ENCODE results near the gene PAPPA2.
"Not testable (repeated sequence)": the region's sequence is repeated elsewhere in the genome, so short reads cannot be mapped to it uniquely, and the experiment has no call there.

PAPPA2 gene

GRCh38 chr1:176604461-176604860 is 141.5 kb downstream of the PAPPA2 start:
- DNase-seq (ENCODE audit: low read depth), result no peak

GRCh38 chr1:176605176-176605575 is 142.2 kb downstream of the PAPPA2 start:
- DNase-seq (ENCODE audit: low read depth), result no peak

GRCh38 chr1:176609556-176610408 is 146.8 kb downstream of the PAPPA2 start:
- DNase-seq (ENCODE audit: low read depth), result no peak

GRCh38 chr1:176612791-176613190 is 149.8 kb downstream of the PAPPA2 start:
- no peak for DNase-seq (ENCODE audit: low read depth)

- DNase-seq (ENCODE audit: low read depth), result no peak
Measured at GRCh38 chr1:176617881-176618280, 154.9 kb downstream of the PAPPA2 start.

GRCh38 chr1:176619261-176619660 is 156.3 kb downstream of the PAPPA2 start:
- DNase-seq (ENCODE audit: low read depth), result no peak

GRCh38 chr1:176625365-176625764 is 162.4 kb downstream of the PAPPA2 start:
- DNase-seq (ENCODE audit: low read depth), result no peak

GRCh38 chr1:176626572-176627061 is 163.6 kb downstream of the PAPPA2 start:
- DNase-seq (ENCODE audit: low read depth), result no peak

GRCh38 chr1:176628775-176629174 is 165.8 kb downstream of the PAPPA2 start:
- DNase-seq (ENCODE audit: low read depth), result no peak

GRCh38 chr1:176634733-176635132 is 171.8 kb downstream of the PAPPA2 start:
- not testable (repeated sequence) for DNase-seq (ENCODE audit: low read depth)

- DNase-seq (ENCODE audit: low read depth), result no peak
Measured at GRCh38 chr1:176638713-176639526, 175.9 kb downstream of the PAPPA2 start.

- DNase-seq (ENCODE audit: low read depth), result no peak
Measured at GRCh38 chr1:176643536-176643935, 180.6 kb downstream of the PAPPA2 start.

GRCh38 chr1:176648556-176648955 is 185.6 kb downstream of the PAPPA2 start:
- no peak for DNase-seq (ENCODE audit: low read depth)

GRCh38 chr1:176656257-176656995 is 193.5 kb downstream of the PAPPA2 start:
- DNase-seq (ENCODE audit: low read depth), result no peak

- DNase-seq (ENCODE audit: low read depth), result no peak
Measured at GRCh38 chr1:176669782-176670181, 206.8 kb downstream of the PAPPA2 start.

GRCh38 chr1:176670853-176671252 is 207.9 kb downstream of the PAPPA2 start:
- DNase-seq (ENCODE audit: low read depth), result no peak

- no peak for DNase-seq (ENCODE audit: low read depth)
Measured at GRCh38 chr1:176682830-176683535, 220.0 kb downstream of the PAPPA2 start.

GRCh38 chr1:176691251-176692228 is 228.6 kb downstream of the PAPPA2 start:
- DNase-seq (ENCODE audit: low read depth), result no peak

- DNase-seq (ENCODE audit: low read depth), result no peak
Measured at GRCh38 chr1:176692431-176692830, 229.5 kb downstream of the PAPPA2 start.

- no peak for DNase-seq (ENCODE audit: low read depth)
Measured at GRCh38 chr1:176692988-176693696, 230.2 kb downstream of the PAPPA2 start.
